Duodenal mucosa (tissue), 2 donors: ENCODE results near the gene PXMP2.

ENCODE experiments used
- H3K27ac ChIP-seq: one replicate; pipeline ENCODE4 v1.7.0; 2013; ENCODE audit warnings: low read depth, low read length
- H3K27me3 ChIP-seq, 2 donors: one replicate each; pipeline ENCODE4 v1.7.0; 2013; ENCODE audit warnings: low read length in 2 of 2, control low read depth in 1 of 2; ENCODE audit not compliant: insufficient read depth in 2 of 2, control insufficient read depth in 1 of 2
- H3K36me3 ChIP-seq, 2 donors: one replicate each; pipeline ENCODE4 v1.7.0; 2013; ENCODE audit warnings: low read length in 2 of 2, control low read depth in 1 of 2; ENCODE audit not compliant: insufficient read depth in 2 of 2, control insufficient read depth in 1 of 2
- H3K4me1 ChIP-seq, 2 donors: one replicate each; pipeline ENCODE4 v1.7.0; 2013; ENCODE audit warnings: low read length in 2 of 2, control low read depth in 1 of 2; ENCODE audit not compliant: insufficient read depth in 2 of 2, control insufficient read depth in 1 of 2
- H3K4me3 ChIP-seq, 2 donors: one replicate each; pipeline ENCODE4 v1.7.0; 2013; ENCODE audit warnings: low read length in 2 of 2, low read depth in 1 of 2
- H3K9ac ChIP-seq, 2 donors: one replicate each; pipeline ENCODE4 v1.7.0; 2013; ENCODE audit warnings: low read length in 2 of 2, low read depth in 1 of 2
- H3K9me3 ChIP-seq, 2 donors: one replicate each; pipeline ENCODE4 v1.7.0; 2013; ENCODE audit warnings: low read length in 2 of 2, control low read depth in 1 of 2; ENCODE audit not compliant: control insufficient read depth in 1 of 2

Gene PXMP2

DNA sequence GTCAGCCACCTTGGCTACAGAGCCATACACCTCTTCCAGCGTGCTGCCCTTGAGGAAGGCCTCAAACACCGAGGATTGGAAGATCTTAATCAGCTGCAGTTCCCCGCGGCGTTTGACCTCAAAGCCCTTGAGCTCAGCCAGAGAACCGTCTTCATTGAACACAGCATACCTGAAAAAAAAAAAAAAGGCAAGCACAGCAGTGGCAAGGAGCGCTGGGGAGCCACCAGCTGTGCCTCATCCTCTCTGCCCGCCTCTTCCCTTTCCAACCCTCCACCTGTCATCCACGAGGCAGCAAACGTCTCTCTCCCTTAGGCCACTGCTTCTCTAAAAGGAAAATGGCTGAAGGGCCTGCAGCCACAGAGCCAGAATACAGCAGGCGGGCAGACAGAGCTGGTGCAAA is 26.4 kb upstream of the PXMP2 start:
- Histone ChIP-seq H3K4me1 (no peaks in the 10 kb centered on the region), H3K27ac (no peak overlapping the region), H3K36me3 (peaks cover 50 to 99% of the 10 kb centered on the region in 2 donors), H3K9ac (no peak overlapping the region), H3K27me3 (no peaks in the 10 kb centered on the region), H3K4me3 (no peak overlapping the region), H3K9me3 (no peaks in the 10 kb centered on the region)

GRCh38 chr12:132661972-132662371 is 25.4 kb upstream of the PXMP2 start:
- Histone ChIP-seq H3K9me3 (no peaks in the 10 kb centered on the region), H3K9ac (no peak overlapping the region), H3K27me3 (no peaks in the 10 kb centered on the region), H3K27ac (no peak overlapping the region), H3K4me1 (no peaks in the 10 kb centered on the region), H3K4me3 (no peak overlapping the region), H3K36me3 (peaks cover 50 to 99% of the 10 kb centered on the region in 2 donors)

DNA sequence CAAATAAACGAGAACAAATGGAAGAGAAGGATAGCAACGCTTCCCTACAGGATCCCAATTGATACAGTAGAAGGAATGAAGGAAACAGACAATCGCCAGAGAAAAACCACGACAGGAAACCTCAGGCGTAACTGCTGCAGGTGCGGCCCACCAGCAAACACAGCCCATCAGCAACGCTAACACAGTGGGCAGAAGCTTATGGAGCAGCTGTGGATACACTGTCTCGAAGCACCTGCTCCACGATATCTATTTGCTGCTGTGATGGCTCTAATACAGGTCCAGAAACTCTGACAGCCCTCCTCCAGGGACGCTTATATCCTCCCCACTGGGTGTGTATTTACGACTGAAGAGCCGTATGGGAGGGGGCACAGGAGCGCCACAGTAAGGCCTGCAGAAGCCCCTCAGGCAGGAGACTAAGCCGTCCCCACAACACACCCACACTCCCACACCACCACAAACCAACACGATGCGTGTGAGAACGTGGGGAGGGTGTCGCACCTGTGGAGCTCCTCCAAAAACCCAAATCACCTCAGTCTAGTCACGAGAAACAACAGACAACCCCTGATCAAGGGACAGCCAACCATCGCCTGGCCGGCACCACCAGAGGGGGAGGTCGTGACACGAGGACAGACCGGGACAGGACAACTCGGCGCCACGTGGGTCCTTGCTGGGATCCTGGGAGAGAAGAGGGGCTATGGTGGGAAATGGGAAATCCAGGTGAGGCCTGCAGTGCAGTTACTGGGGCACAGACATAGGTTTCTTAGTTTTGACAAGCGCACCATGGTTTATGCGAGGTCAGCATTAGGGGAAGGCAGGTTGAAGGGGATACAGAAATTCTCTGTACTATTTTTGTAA is 24.3 kb upstream of the PXMP2 start:
- Histone ChIP-seq H3K9me3 (no peaks in the 10 kb centered on the region), H3K9ac (no peak overlapping the region), H3K4me1 (no peaks in the 10 kb centered on the region), H3K36me3 (peaks cover 38 to 98% of the 10 kb centered on the region in 2 donors), H3K27ac (no peak overlapping the region), H3K4me3 (no peak overlapping the region), H3K27me3 (no peaks in the 10 kb centered on the region)

GRCh38 chr12:132664206-132665148 is 22.9 kb upstream of the PXMP2 start:
- no peak overlapping the region for H3K27ac ChIP-seq
- H3K4me1 ChIP-seq = no peaks in the 10 kb centered on the region
- no peak overlapping the region for H3K4me3 ChIP-seq
- H3K27me3 ChIP-seq = no peaks in the 10 kb centered on the region
- peaks cover 34 to 93% of the 10 kb centered on the region in 2 donors for H3K36me3 ChIP-seq
- H3K9ac ChIP-seq = no peak overlapping the region
- H3K9me3 ChIP-seq = no peaks in the 10 kb centered on the region

- no peaks in the 10 kb centered on the region for H3K4me1 ChIP-seq
- H3K9me3 ChIP-seq = no peaks in the 10 kb centered on the region
- no peak overlapping the region for H3K4me3 ChIP-seq
- no peaks in the 10 kb centered on the region for H3K27me3 ChIP-seq
- no peak overlapping the region for H3K27ac ChIP-seq
- H3K9ac ChIP-seq = no peak overlapping the region
- peaks cover 30 to 92% of the 10 kb centered on the region in 2 donors for H3K36me3 ChIP-seq
These were observed 22.3 kb upstream of the PXMP2 start for GRCh38 chr12:132665149-132665491.

GRCh38 chr12:132665794-132666193 is 21.6 kb upstream of the PXMP2 start:
- Histone ChIP-seq H3K4me3 (no peak overlapping the region), H3K4me1 (no peaks in the 10 kb centered on the region), H3K36me3 (peaks cover 24 to 85% of the 10 kb centered on the region in 2 donors), H3K27me3 (no peaks in the 10 kb centered on the region), H3K9me3 (no peaks in the 10 kb centered on the region), H3K9ac (no peak overlapping the region), H3K27ac (no peak overlapping the region)

DNA sequence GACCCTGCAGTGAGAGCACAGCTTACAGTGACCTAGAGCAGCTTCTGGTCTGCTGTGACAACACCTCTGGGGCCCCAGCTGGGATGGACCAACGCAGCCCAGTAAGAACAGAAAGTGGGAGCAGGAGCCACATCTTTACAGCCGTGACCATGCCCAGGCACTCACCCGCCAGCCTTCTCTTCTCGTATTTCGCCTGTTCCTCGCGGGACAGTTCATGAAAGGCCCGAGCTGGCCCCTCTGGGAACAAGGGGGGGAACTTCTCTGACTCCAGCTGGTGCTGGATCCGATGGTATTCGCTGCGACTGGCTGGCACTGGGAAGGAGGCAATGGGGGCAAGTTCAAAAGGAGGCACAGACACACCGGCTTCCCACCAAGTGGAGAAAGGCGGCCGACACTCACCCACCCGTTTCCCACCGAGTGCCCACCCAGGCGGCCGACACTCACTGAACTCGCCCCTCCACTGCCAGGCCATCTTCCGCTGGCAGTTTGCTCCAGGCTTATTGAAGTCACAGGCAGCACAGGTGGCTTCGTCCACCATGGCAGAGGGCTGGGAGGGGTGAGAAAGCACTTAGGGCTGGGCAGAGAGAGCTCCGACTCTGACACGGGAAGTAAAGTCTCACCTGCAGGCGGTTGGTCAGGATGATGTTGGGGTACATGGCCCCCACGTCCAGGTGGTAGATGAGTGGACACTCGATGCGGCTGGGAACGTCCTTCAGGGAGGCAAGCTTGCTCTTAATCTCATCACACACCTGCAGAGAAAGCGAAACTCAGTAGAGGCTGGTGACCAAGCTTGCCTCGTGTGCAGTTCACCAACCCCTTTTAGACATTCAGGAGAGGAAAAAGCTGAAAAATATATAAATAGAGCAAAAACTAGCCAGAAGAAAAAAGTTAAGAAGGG is 18.9 kb upstream of the PXMP2 start:
- no peak overlapping the region for H3K4me3 ChIP-seq
- no peak overlapping the region for H3K9ac ChIP-seq
- H3K9me3 ChIP-seq = no peaks in the 10 kb centered on the region
- no peaks in the 10 kb centered on the region for H3K4me1 ChIP-seq
- H3K27me3 ChIP-seq = no peaks in the 10 kb centered on the region
- peaks cover 13 to 78% of the 10 kb centered on the region in 2 donors for H3K36me3 ChIP-seq
- H3K27ac ChIP-seq = no peak overlapping the region

GRCh38 chr12:132669166-132669879 is 18.1 kb upstream of the PXMP2 start:
- no peak overlapping the region for H3K4me3 ChIP-seq
- H3K9ac ChIP-seq = no peak overlapping the region
- no peak overlapping the region for H3K27ac ChIP-seq
- no peaks in the 10 kb centered on the region for H3K4me1 ChIP-seq
- no peaks in the 10 kb centered on the region for H3K9me3 ChIP-seq
- peaks cover 12 to 77% of the 10 kb centered on the region in 2 donors for H3K36me3 ChIP-seq
- no peaks in the 10 kb centered on the region for H3K27me3 ChIP-seq

DNA sequence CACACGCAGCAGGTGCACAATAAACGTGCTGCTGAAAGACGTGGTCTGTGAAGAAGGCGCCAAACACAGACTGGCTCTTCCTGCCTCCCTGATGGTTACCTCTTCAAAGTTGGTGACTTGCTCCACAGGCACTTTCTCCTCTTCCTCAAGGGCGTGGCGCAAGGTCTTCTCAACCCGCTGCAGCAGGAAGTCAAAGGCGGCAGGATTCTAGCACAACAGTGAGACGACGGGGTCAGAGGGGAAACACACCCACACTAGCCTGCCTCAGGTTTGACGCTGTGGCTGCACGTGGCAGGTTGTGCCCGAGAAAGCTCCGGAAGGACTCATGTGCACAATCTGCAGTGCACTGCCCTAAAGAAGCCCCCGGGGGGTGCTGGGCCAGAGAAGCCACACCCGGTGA is 15.3 kb upstream of the PXMP2 start:
- H3K27ac ChIP-seq = no peak overlapping the region
- no peak overlapping the region for H3K4me3 ChIP-seq
- H3K27me3 ChIP-seq = no peaks in the 10 kb centered on the region
- no peaks in the 10 kb centered on the region for H3K9me3 ChIP-seq
- no peak overlapping the region for H3K9ac ChIP-seq
- H3K4me1 ChIP-seq = peaks cover 0 to 10% of the 10 kb centered on the region in 2 donors
- peaks cover 18 to 76% of the 10 kb centered on the region in 2 donors for H3K36me3 ChIP-seq
